Loucy (cell line): ENCODE results near the gene CLMN.

Source experiments
- H2AFZ ChIP-seq: fragments of 200-600 bp; sonication (generic); 2 replicates; pipeline ENCODE4 v1.6.0; 2016; ENCODE audit warnings: antibody characterized with exemption, mild to moderate bottlenecking, low read length, moderate library complexity
- H3F3A ChIP-seq: fragments of 200-600 bp; 2 replicates; pipeline ENCODE4 v1.6.0; 2016; ENCODE audit warnings: antibody characterized with exemption, low read depth, mild to moderate bottlenecking
- H3K27me3 ChIP-seq: fragments of 200-600 bp; sonication (generic); 2 replicates; pipeline ENCODE4 v1.6.1; 2014; ENCODE audit warnings: low read length, mild to moderate bottlenecking; ENCODE audit not compliant: insufficient read depth, poor library complexity, severe bottlenecking
- H3K36me3 ChIP-seq: fragments of 200-600 bp; sonication (generic); 2 replicates; pipeline ENCODE4 v1.6.1; 2016; ENCODE audit warnings: low read length; ENCODE audit not compliant: insufficient read depth
- H3K4me1 ChIP-seq: fragments of 200-600 bp; sonication (generic); 2 replicates; pipeline ENCODE4 v1.5.1; 2014; ENCODE audit warnings: low read length, mild to moderate bottlenecking; ENCODE audit not compliant: insufficient read depth, poor library complexity, severe bottlenecking
- H3K4me2 ChIP-seq: fragments of 200-600 bp; sonication (generic); 2 replicates; pipeline ENCODE4 v1.6.0; 2014; ENCODE audit warnings: antibody characterized with exemption, low read length, low read depth, mild to moderate bottlenecking; ENCODE audit not compliant: poor library complexity, severe bottlenecking
- H3K4me3 ChIP-seq: fragments of 200-600 bp; sonication (generic); 2 replicates; pipeline ENCODE4 v1.5.1; 2014; ENCODE audit warnings: low read length, mild to moderate bottlenecking, mixed read lengths; ENCODE audit not compliant: poor library complexity, severe bottlenecking
- H3K79me2 ChIP-seq: fragments of 200-600 bp; sonication (generic); 2 replicates; pipeline ENCODE4 v1.6.1; 2014; ENCODE audit warnings: low read length; ENCODE audit not compliant: insufficient read depth
- H3K9ac ChIP-seq: fragments of 200-600 bp; sonication (generic); 2 replicates; pipeline ENCODE4 v1.6.0; 2014; ENCODE audit warnings: mild to moderate bottlenecking, low read depth, low read length, moderate library complexity; ENCODE audit not compliant: poor library complexity, severe bottlenecking
- H3K9me2 ChIP-seq: fragments of 200-600 bp; sonication (generic); replicated peaks from 2 replicates; pipeline ENCODE4 v1.6.1; 2016; ENCODE audit warnings: low read depth, low read length, mixed read lengths
- H3K9me3 ChIP-seq: fragments of 200-600 bp; sonication (generic); 2 replicates; pipeline ENCODE4 v1.6.1; 2014; ENCODE audit warnings: mild to moderate bottlenecking, antibody characterized with exemption, low read length, low read depth; ENCODE audit not compliant: insufficient read depth
- H4K20me1 ChIP-seq: fragments of 200-600 bp; sonication (generic); 2 replicates; pipeline ENCODE4 v1.6.0; 2014; ENCODE audit warnings: antibody characterized with exemption, low read length, mild to moderate bottlenecking; ENCODE audit not compliant: insufficient read depth, poor library complexity, severe bottlenecking
- EZH2phosphoT487 ChIP-seq: fragments of 200-600 bp; IDR thresholded peaks from 2 replicates; pipeline ENCODE4 v1.6.1; 2018; ENCODE audit warnings: antibody characterized with exemption, mild to moderate bottlenecking, moderate library complexity, borderline replicate concordance
- TF ChIP-seq, protein P1 (sequence below): fragments of 200-600 bp; sonication (generic); conservative IDR thresholded peaks from 2 replicates; pipeline ENCODE4 v1.5.1; 2014; ENCODE audit warnings: mild to moderate bottlenecking, antibody characterized with exemption, low read length

The CLMN gene

DNA sequence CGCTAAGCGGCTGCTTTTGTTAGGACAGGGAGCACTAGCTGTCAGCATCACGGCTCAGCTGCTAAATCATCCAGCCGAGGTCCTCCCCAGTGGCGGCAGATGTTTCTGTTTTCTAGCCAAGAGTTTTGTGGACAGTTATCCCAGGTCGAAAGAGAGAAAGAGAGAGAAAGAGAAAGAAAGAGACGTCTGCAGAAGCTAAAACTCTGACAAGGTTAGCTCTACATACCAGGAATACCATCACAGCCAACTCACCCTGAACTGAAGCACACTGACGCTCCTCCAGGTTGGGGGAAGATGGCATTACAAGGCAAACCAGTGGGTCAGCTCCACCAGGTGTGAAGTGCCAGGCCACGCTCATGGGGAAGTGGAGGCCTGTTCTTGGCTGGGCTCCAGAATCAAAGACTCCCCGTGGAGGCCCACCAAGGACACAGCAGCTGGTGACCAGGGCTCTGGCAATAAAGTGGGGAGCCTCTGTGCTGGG lies 97.5 kb downstream of the CLMN start:
- Histone ChIP-seq H3K4me2 (no peak overlapping the region), H3K4me1 (no peaks in the 10 kb centered on the region), H3F3A (no peaks in the 10 kb centered on the region), H3K9me2 (no peaks in the 10 kb centered on the region), H2AFZ (no peak overlapping the region), H3K79me2 (no peaks in the 10 kb centered on the region), H3K4me3 (no peak overlapping the region), H3K9ac (no peak overlapping the region), H4K20me1 (no peaks in the 10 kb centered on the region), H3K36me3 (no peaks in the 10 kb centered on the region), H3K9me3 (no peaks in the 10 kb centered on the region), H3K27me3 (no peaks in the 10 kb centered on the region)
- TF ChIP-seq, protein P1, sequence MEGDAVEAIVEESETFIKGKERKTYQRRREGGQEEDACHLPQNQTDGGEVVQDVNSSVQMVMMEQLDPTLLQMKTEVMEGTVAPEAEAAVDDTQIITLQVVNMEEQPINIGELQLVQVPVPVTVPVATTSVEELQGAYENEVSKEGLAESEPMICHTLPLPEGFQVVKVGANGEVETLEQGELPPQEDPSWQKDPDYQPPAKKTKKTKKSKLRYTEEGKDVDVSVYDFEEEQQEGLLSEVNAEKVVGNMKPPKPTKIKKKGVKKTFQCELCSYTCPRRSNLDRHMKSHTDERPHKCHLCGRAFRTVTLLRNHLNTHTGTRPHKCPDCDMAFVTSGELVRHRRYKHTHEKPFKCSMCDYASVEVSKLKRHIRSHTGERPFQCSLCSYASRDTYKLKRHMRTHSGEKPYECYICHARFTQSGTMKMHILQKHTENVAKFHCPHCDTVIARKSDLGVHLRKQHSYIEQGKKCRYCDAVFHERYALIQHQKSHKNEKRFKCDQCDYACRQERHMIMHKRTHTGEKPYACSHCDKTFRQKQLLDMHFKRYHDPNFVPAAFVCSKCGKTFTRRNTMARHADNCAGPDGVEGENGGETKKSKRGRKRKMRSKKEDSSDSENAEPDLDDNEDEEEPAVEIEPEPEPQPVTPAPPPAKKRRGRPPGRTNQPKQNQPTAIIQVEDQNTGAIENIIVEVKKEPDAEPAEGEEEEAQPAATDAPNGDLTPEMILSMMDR: no peak
- no peak for TF ChIP-seq EZH2phosphoT487

DNA sequence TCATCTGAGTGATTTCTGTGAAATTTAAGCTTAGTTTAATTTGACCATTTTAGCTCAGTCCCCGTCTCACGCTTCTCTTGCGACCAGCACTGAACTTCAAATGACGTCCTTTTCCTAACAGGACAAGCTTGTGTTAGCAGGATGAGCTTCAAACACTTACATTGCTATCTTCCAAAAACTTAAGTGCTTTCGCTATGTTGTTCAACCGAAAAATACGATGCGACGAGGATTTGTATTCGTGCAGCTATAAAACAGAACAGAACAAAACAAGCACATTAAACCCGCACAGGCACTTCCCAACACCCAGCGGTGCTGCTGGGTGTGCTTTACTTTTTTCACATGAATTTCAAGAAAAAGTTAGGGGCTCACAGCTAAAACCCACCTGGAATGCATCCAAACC lies 98.2 kb downstream of the CLMN start:
- Histone ChIP-seq H3K9me2 (no peaks in the 10 kb centered on the region), H3K79me2 (no peaks in the 10 kb centered on the region), H3F3A (no peaks in the 10 kb centered on the region), H3K4me2 (no peak overlapping the region), H4K20me1 (no peaks in the 10 kb centered on the region), H3K27me3 (no peaks in the 10 kb centered on the region), H3K36me3 (no peaks in the 10 kb centered on the region), H3K9ac (no peak overlapping the region), H2AFZ (no peak overlapping the region), H3K4me3 (no peak overlapping the region), H3K4me1 (no peaks in the 10 kb centered on the region), H3K9me3 (no peaks in the 10 kb centered on the region)
- TF ChIP-seq, protein P1: no peak
- TF ChIP-seq EZH2phosphoT487: no peak

DNA sequence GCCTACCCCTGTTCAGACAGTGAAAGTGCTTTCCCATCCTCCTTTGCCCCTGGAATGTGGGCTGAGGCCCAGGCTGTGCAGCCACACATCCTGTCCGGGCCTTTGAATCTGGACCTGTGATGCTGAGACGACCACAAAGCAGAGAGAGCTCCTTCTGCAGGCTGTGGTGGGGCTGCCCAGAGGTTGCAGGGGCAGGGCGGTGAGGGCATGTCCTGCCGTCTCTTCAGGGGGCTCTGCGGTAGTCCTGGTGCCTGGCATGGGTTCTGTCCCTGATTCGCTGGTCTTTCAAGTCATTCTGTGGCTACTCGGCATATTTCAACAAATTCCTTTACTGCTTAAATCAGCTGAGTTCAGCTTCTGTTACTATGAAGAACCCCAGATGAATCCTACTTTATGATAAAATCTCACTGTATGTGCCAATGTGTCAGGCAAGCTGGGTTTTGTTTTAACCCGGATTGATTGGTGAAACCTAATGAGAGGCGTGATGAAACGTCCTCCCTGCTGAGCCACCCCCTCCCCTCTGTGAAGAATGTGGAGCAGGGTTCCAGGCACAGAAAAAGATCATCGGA lies 99.0 kb downstream of the CLMN start:
- no peaks in the 10 kb centered on the region for H3F3A ChIP-seq
- no peak overlapping the region for H3K4me2 ChIP-seq
- no peaks in the 10 kb centered on the region for H3K9me3 ChIP-seq
- H3K36me3 ChIP-seq: no peaks in the 10 kb centered on the region
- no peaks in the 10 kb centered on the region for H3K4me1 ChIP-seq
- H2AFZ ChIP-seq: no peak overlapping the region
- TF ChIP-seq, protein P1: no peak
- TF ChIP-seq EZH2phosphoT487: no peak
- H3K4me3 ChIP-seq: no peak overlapping the region
- no peaks in the 10 kb centered on the region for H3K79me2 ChIP-seq
- no peak overlapping the region for H3K9ac ChIP-seq
- H3K9me2 ChIP-seq: no peaks in the 10 kb centered on the region
- H4K20me1 ChIP-seq: no peaks in the 10 kb centered on the region
- no peaks in the 10 kb centered on the region for H3K27me3 ChIP-seq
